Spleen (tissue), 11 donors: ENCODE measurements around the gene PGGT1B. TPM values are rescaled to one million over a fixed set of nuclear protein-coding genes. Genes with fewer than 3 reads are reported as not detected.

Source experiments
- polyA plus RNA-seq, 3 donors: library from polyadenylated mRNA; stranded (reverse); fragments of 200-250 nt; gene quantifications; one replicate each; pipeline ENCODE4 v1.2.1, GENCODE V29; 2013
- small RNA-seq, 4 donors: library from RNA; depleted of rRNA; stranded (forward); fragments of <200 nt; gene quantifications; one replicate each; pipeline ENCODE3, GENCODE V24; 2016
- total RNA-seq, 7 donors: library from RNA; depleted of rRNA in 3 of 7; stranded (reverse); fragments of >200 nt in 3 of 7; fragmentation: NEBNext Ultra II Directional in 4 of 7; extraction: Animal tissue kit (Norgen Biotek cat#: 25700) in 4 of 7; gene quantifications; one replicate each; pipeline versions ENCODE4 v1.1.0 to v1.2.1, GENCODE V29; 2016 to 2021
- donor health status: healthy with polysubstance abuse.
- donor health status: DM: no; HTN: no; CAD: no; lungs with moderate emphysema.
- donor health status: DM: no; HTN: no; CAD: no.
- donor health status: Bipolar disorder and iron deficiency.
- donor health status: healthy.
- donor health status: DM: no; HTN: no; CAD: no.
- donor health status: DM: yes; HTN: yes; CAD: no.

Gene PGGT1B
- total and polyA plus RNA-seq, 10 donors, result 3.7 to 59.9 (median 26.8) TPM

Small RNA genes lying within 50 kb of the gene (small RNA-seq; reads per million reads assigned to genes)
- 0 reads per million in 4 donors for gene HMGN1P15

Other genes starting within 250 kb of the PGGT1B start
- 1 to 10 TPM in 5 of 7 donors, under 1 TPM in 2; 0.77 to 6.3 (median 2.4) TPM for gene TRIM36, start 93.0 kb downstream of the PGGT1B start, total RNA-seq
- gene TRIM36, start 93.0 kb downstream of the PGGT1B start, polyA plus RNA-seq, result under 1 TPM; 0.18 to 0.46 (median 0.45) TPM
- gene CCDC112, start 33.8 kb upstream of the PGGT1B start, total RNA-seq, result 10 to 100 TPM in 1 of 7 donors, 1 to 10 TPM in 6; 3.4 to 12.7 (median 5.9) TPM
- 1 to 10 TPM; 3.7 to 4.5 (median 4.0) TPM for gene CCDC112, start 33.8 kb upstream of the PGGT1B start, polyA plus RNA-seq